CD14-positive monocyte (primary cell): ENCODE data around the gene SRI. TPM values are rescaled to one million over a fixed set of nuclear protein-coding genes. Genes with fewer than 3 reads are reported as not detected.

Experiments
- DNase-seq, 3 donors: peaks; one replicate each; pipeline ENCODE4 v3.0.0-alpha.2; 2011 to 2022
- H2AFZ ChIP-seq: 2 replicates; pipeline ENCODE4 v1.6.0; 2012; ENCODE audit warnings: mild to moderate bottlenecking, low read depth, low read length, inconsistent platforms; ENCODE audit not compliant: insufficient read depth, poor library complexity, severe bottlenecking
- H3K27ac ChIP-seq, 2 donors: 1 replicate in 1 of 2; 2 replicates in 1 of 2; pipeline ENCODE4 v1.5.1; 2012 to 2013; ENCODE audit warnings: low read length in 2 of 2, control low read depth in 1 of 2, inconsistent platforms in 1 of 2, low read depth in 1 of 2, mild to moderate bottlenecking in 1 of 2
- H3K27me3 ChIP-seq, 2 donors: one replicate each; pipeline versions ENCODE4 v1.6.0 to v1.6.1; 2011 to 2013; ENCODE audit warnings: low read length in 2 of 2; ENCODE audit not compliant: control insufficient read depth in 2 of 2, insufficient read depth in 2 of 2
- H3K36me3 ChIP-seq, 2 donors: replicated peaks in 1 of 2; 1 replicate in 1 of 2; 2 replicates in 1 of 2; pipeline versions ENCODE4 v1.5.1 to v1.6.1; 2012 to 2013; ENCODE audit warnings: low read length in 2 of 2, control low read depth in 1 of 2, inconsistent platforms in 1 of 2, mild to moderate bottlenecking in 1 of 2; ENCODE audit not compliant: insufficient read depth in 2 of 2, control insufficient read depth in 1 of 2
- H3K4me1 ChIP-seq, 2 donors: 1 replicate in 1 of 2; 2 replicates in 1 of 2; pipeline versions ENCODE4 v1.5.1 to v1.6.1; 2012 to 2013; ENCODE audit warnings: low read length in 2 of 2, control low read depth in 1 of 2, inconsistent platforms in 1 of 2, mild to moderate bottlenecking in 1 of 2, moderate library complexity in 1 of 2; ENCODE audit not compliant: insufficient read depth in 2 of 2, control insufficient read depth in 1 of 2
- H3K4me2 ChIP-seq: replicated peaks from 2 replicates; pipeline ENCODE3; 2012; ENCODE audit warnings: low read length, moderate library complexity, mild to moderate bottlenecking; ENCODE audit not compliant: poor library complexity, severe bottlenecking; ENCODE audit errors: extremely low read depth
- H3K4me3 ChIP-seq, 3 experiments: fragments of 200-600 bp in 1 of 3; sonication (generic) in 1 of 3; replicated peaks in 1 of 3; 1 replicate in 2 of 3; 2 replicates in 1 of 3; pipeline ENCODE4 v1.5.1; 2011 to 2013; ENCODE audit warnings: low read length in 3 of 3, mild to moderate bottlenecking in 3 of 3, control low read depth in 2 of 3, low read depth in 2 of 3, inconsistent platforms in 1 of 3, moderate library complexity in 1 of 3
- H3K79me2 ChIP-seq: 2 replicates; pipeline ENCODE4 v1.6.0; 2012; ENCODE audit warnings: mild to moderate bottlenecking, control low read depth, inconsistent platforms, low read length, moderate library complexity; ENCODE audit not compliant: insufficient read depth
- H3K9ac ChIP-seq: 2 replicates; pipeline ENCODE4 v1.6.0; 2017; ENCODE audit warnings: low read length, mild to moderate bottlenecking; ENCODE audit not compliant: insufficient read depth, poor library complexity, severe bottlenecking
- H3K9me3 ChIP-seq, 2 donors: replicated peaks in 1 of 2; 1 replicate in 1 of 2; 2 replicates in 1 of 2; pipeline versions ENCODE4 v1.5.1 to v1.6.1; 2012 to 2013; ENCODE audit warnings: low read length in 2 of 2, control low read depth in 1 of 2; ENCODE audit not compliant: control insufficient read depth in 1 of 2, insufficient read depth in 1 of 2
- H4K20me1 ChIP-seq: 2 replicates; pipeline ENCODE4 v1.6.0; 2012; ENCODE audit warnings: mild to moderate bottlenecking, low read length, control low read depth, moderate library complexity; ENCODE audit not compliant: insufficient read depth
- H3K27ac Mint-ChIP-seq, 7 donors: one replicate each; pipeline ENCODE4 v1.8.0; 2020; ENCODE audit warnings: mild to moderate bottlenecking in 7 of 7, mixed read lengths in 7 of 7, moderate library complexity in 6 of 7, inconsistent platforms in 2 of 7
- H3K27me3 Mint-ChIP-seq, 3 donors: one replicate each; pipeline ENCODE4 v1.8.0; 2021 to 2022; ENCODE audit warnings: low read depth in 3 of 3, mild to moderate bottlenecking in 3 of 3, mixed read lengths in 3 of 3, moderate library complexity in 3 of 3, inconsistent platforms in 1 of 3
- H3K36me3 Mint-ChIP-seq, 2 donors: one replicate each; pipeline ENCODE4 v1.8.0; 2020; ENCODE audit warnings: mixed read lengths in 2 of 2, inconsistent platforms in 1 of 2, mild to moderate bottlenecking in 1 of 2
- H3K4me1 Mint-ChIP-seq: one replicate; pipeline ENCODE4 v1.8.0; 2020; ENCODE audit warnings: mild to moderate bottlenecking, mixed read lengths
- H3K4me3 Mint-ChIP-seq, 2 donors: one replicate each; pipeline ENCODE4 v1.8.0; 2020; ENCODE audit warnings: mild to moderate bottlenecking in 2 of 2, mixed read lengths in 2 of 2, moderate library complexity in 1 of 2
- H3K9me3 Mint-ChIP-seq, 7 donors: one replicate each; pipeline ENCODE4 v1.8.0; 2020 to 2022; ENCODE audit warnings: mixed read lengths in 7 of 7, mild to moderate bottlenecking in 6 of 7, moderate library complexity in 6 of 7, inconsistent platforms in 2 of 7
- CTCF ChIP-seq: fragments of 200-600 bp; IDR thresholded peaks from one replicate; pipeline ENCODE4 v1.8.0; 2022; ENCODE audit warnings: antibody characterized with exemption, mild to moderate bottlenecking
- WGBS: methylation state at CpG from one replicate; pipeline ENCODE4 v1.1.5; 2013; ENCODE audit warnings: missing lambda C conversion rate; ENCODE audit not compliant: insufficient coverage; 5-methylcytosine and 5-hydroxymethylcytosine counted together
- intact Hi-C, 2 donors: fragments of 100-400 bp; cut with micrococcal nuclease; formaldehyde crosslinking; loops; one replicate each; pipeline versions ENCODE4 v1.15.0 to v1.15.1; 2023
- polyA plus RNA-seq, 3 donors: library from polyadenylated mRNA; depleted of rRNA in 1 of 3; unstranded in 2 of 3; stranded (reverse) in 1 of 3; fragments of 300-500 nt in 2 of 3; fragments of >200 nt in 1 of 3; fragmentation: Illumina TruSeq in 2 of 3; gene quantifications; 1 replicate in 2 of 3; 2 replicates in 1 of 3; pipeline ENCODE4 v1.2.3, GENCODE V29; 2012 to 2021

Gene SRI
- polyA plus RNA-seq, 3 donors = 53.0 to 238 (median 216) TPM

GRCh38 chr7:88253640-88254039 is 33.8 kb upstream of the SRI start:
- Histone ChIP-seq H3K36me3 (no peaks in the 10 kb centered on the region), H3K4me1 (peaks cover 19 to 24% of the 10 kb centered on the region in 2 donors), H3K27ac (no peak overlapping the region), H3K9ac (no peak overlapping the region), H4K20me1 (no peaks in the 10 kb centered on the region), H3K27me3 (no peaks in the 10 kb centered on the region), H3K9me3 (peaks cover 19 to 27% of the 10 kb centered on the region in 2 donors), H3K79me2 (no peaks in the 10 kb centered on the region), H3K4me3 (no peak overlapping the region), H2AFZ (no peak overlapping the region), H3K4me2 (no peak overlapping the region)
- intact Hi-C loops = no loop called here
- DNase-seq = no peak
- peaks cover 0 to 4% (median 0%) of the 10 kb centered on the region in 3 donors for H3K27me3 Mint-ChIP-seq
- TF ChIP-seq CTCF = no peak
- H3K4me3 Mint-ChIP-seq = no peak overlapping the region
- no peak overlapping the region for H3K27ac Mint-ChIP-seq
- peaks cover 24% of the 10 kb centered on the region for H3K4me1 Mint-ChIP-seq
- peaks cover 9 to 30% (median 29%) of the 10 kb centered on the region in 7 donors for H3K9me3 Mint-ChIP-seq
- peaks cover 8 to 9% of the 10 kb centered on the region in 2 donors for H3K36me3 Mint-ChIP-seq

GRCh38 chr7:88244258-88244657 is 24.4 kb upstream of the SRI start:
- Mint-ChIP-seq H3K4me1 (peaks cover 6% of the 10 kb centered on the region), H3K4me3 (no peak overlapping the region), H3K27ac (no peak overlapping the region), H3K9me3 (no peaks in the 10 kb centered on the region), H3K36me3 (peaks cover 0 to 3% of the 10 kb centered on the region in 2 donors), H3K27me3 (peaks cover 0 to 4% (median 2%) of the 10 kb centered on the region in 3 donors)
- no peaks in the 10 kb centered on the region for H3K27me3 ChIP-seq
- intact Hi-C loops = loop anchor here (2.0 to 10.0 kb wide), 4 partner anchors 33 to 1381 kb away; no protein-coding TSS in a partner anchor
- no peak overlapping the region for H3K27ac ChIP-seq
- no peak overlapping the region for H3K9ac ChIP-seq
- no peaks in the 10 kb centered on the region for H4K20me1 ChIP-seq
- H2AFZ ChIP-seq = no peak overlapping the region
- DNase-seq = no peak
- no peak overlapping the region for H3K4me2 ChIP-seq
- no peaks in the 10 kb centered on the region for H3K36me3 ChIP-seq
- peaks cover 4 to 6% of the 10 kb centered on the region in 2 donors for H3K4me1 ChIP-seq
- no peak overlapping the region for H3K4me3 ChIP-seq
- TF ChIP-seq CTCF = no peak
- no CpG with 5 or more reads among the region's 1 CpG for WGBS
- H3K9me3 ChIP-seq = no peaks in the 10 kb centered on the region
- no peaks in the 10 kb centered on the region for H3K79me2 ChIP-seq
